Immature natural killer cell (primary cell): ENCODE measurements around the gene DYNAP. TPM values are rescaled to one million over a fixed set of nuclear protein-coding genes. Genes with fewer than 3 reads are reported as not detected.

Source experiments
- DNase-seq, 3 donors: peaks; one replicate each; pipeline ENCODE4 v3.0.0; 2022; ENCODE audit warnings: mixed read lengths in 1 of 3
- H3K27ac Mint-ChIP-seq, 6 donors: one replicate each; pipeline ENCODE4 v1.8.0; 2020; ENCODE audit warnings: mixed read lengths in 6 of 6, mild to moderate bottlenecking in 5 of 6, inconsistent platforms in 4 of 6, moderate library complexity in 3 of 6
- H3K27me3 Mint-ChIP-seq, 3 donors: one replicate each; pipeline ENCODE4 v1.8.0; 2020 to 2021; ENCODE audit warnings: low read depth in 3 of 3, mild to moderate bottlenecking in 3 of 3, mixed read lengths in 3 of 3, moderate library complexity in 3 of 3, inconsistent platforms in 1 of 3
- H3K36me3 Mint-ChIP-seq, 3 donors: one replicate each; pipeline ENCODE4 v1.8.0; 2020; ENCODE audit warnings: mixed read lengths in 3 of 3, inconsistent platforms in 2 of 3, mild to moderate bottlenecking in 2 of 3
- H3K4me1 Mint-ChIP-seq, 2 donors: one replicate each; pipeline ENCODE4 v1.8.0; 2020; ENCODE audit warnings: inconsistent platforms in 2 of 2, mild to moderate bottlenecking in 2 of 2, mixed read lengths in 2 of 2, moderate library complexity in 1 of 2
- H3K4me3 Mint-ChIP-seq, 5 donors: one replicate each; pipeline ENCODE4 v1.8.0; 2020; ENCODE audit warnings: mild to moderate bottlenecking in 5 of 5, mixed read lengths in 5 of 5, inconsistent platforms in 3 of 5, moderate library complexity in 3 of 5
- H3K9me3 Mint-ChIP-seq, 6 donors: one replicate each; pipeline ENCODE4 v1.8.0; 2020; ENCODE audit warnings: mild to moderate bottlenecking in 6 of 6, mixed read lengths in 6 of 6, inconsistent platforms in 4 of 6, moderate library complexity in 3 of 6
- polyA plus RNA-seq, 3 donors: library from polyadenylated mRNA; unstranded; fragments of 300-500 nt; fragmentation: Illumina TruSeq; gene quantifications; one replicate each; pipeline ENCODE4 v1.2.3, GENCODE V29; 2021

Gene DYNAP
- polyA plus RNA-seq = not detected

DNA sequence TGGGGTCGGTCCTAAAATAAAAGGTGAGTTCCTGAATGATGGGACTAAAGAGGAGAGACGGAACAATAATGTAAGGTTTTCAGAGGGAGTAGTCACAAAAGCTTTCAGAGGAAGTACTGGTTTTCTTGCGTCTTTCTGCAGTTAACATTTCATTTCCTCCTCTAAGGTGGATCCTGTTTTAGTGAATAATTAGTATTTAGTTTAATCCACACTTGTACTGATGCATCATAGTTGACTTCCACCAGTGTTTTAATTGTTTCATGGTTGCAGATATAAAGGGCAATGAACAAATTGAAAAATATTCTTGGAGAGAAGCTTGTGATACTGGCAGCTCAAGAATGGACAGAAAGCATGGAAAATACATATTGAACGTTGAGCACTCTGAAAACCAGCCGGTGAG lies at the start of gene DYNAP:
TSS of gene DYNAP (plus strand) at position 301 of the 400 bp plus-strand sequence. CDS start at position 339, 38 bp downstream.
- peaks cover 4 to 6% (median 6%) of the 10 kb centered on the region in 3 donors for H3K27me3 Mint-ChIP-seq
- no peaks in the 10 kb centered on the region for H3K36me3 Mint-ChIP-seq
- H3K4me1 Mint-ChIP-seq = no peaks in the 10 kb centered on the region
- H3K4me3 Mint-ChIP-seq = no peak within 1 kb of the TSS
- H3K27ac Mint-ChIP-seq = no peak within 1 kb of the TSS
- no peak for DNase-seq
- H3K9me3 Mint-ChIP-seq = peaks cover 0 to 2% (median 0%) of the 10 kb centered on the region in 6 donors

- DNase-seq = no peak
- H3K36me3 Mint-ChIP-seq = no peaks in the 10 kb centered on the region
- H3K9me3 Mint-ChIP-seq = peaks cover 0 to 6% (median 0%) of the 10 kb centered on the region in 6 donors
- H3K4me1 Mint-ChIP-seq = no peaks in the 10 kb centered on the region
- peaks cover 1 to 4% (median 4%) of the 10 kb centered on the region in 3 donors for H3K27me3 Mint-ChIP-seq
- no peak overlapping the region for H3K4me3 Mint-ChIP-seq
- no peak overlapping the region for H3K27ac Mint-ChIP-seq
Observed at GRCh38 chr18:54551590-54551989, 39.5 kb upstream of the DYNAP start.

DNA sequence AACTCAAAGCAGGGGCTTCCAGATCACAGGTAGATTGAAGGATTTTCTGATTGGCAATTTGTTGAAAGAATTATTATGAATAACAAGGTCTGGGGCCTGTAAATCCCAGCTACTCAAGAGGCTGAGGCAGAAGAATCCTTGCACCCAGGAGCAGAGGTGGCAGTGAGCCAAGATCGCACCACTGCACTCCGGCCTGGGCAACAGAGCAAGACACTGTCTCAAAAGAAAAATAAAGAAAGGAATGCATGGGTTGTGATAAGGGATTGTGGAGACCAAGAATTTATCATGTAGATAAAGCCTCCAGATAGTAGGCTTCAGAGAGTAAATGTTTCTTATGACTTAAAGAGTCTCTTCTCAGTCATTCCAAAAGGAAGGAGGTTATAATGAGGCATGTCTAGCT lies 35.8 kb upstream of the DYNAP start:
- Mint-ChIP-seq H3K27ac (no peak overlapping the region), H3K27me3 (peaks cover 0 to 3% (median 1%) of the 10 kb centered on the region in 3 donors), H3K4me3 (no peak overlapping the region), H3K4me1 (no peaks in the 10 kb centered on the region), H3K36me3 (no peaks in the 10 kb centered on the region), H3K9me3 (no peaks in the 10 kb centered on the region)
- DNase-seq = no peak

DNA sequence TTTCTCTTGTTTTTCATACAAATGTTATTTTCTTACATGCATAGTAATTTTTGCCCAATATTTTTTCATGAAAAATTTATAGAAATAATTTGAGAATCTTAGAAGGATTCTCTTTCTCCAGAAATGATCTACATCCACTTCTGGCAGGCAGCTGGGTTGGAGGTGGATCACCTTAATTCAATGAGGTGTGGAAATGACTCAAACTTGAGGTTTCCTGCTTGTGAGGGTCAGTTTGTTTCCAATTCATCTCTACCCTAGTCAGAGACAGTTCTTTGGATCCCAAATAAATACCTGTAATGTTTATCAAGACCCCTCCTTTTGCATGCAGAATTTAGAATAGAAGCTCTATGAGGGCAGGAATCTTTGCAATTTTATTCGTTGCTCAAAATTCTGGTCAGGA lies 35.0 kb upstream of the DYNAP start:
- Mint-ChIP-seq H3K4me3 (no peak overlapping the region), H3K27me3 (peaks cover 0 to 3% (median 1%) of the 10 kb centered on the region in 3 donors), H3K36me3 (no peaks in the 10 kb centered on the region), H3K4me1 (no peaks in the 10 kb centered on the region), H3K27ac (no peak overlapping the region), H3K9me3 (no peaks in the 10 kb centered on the region)
- DNase-seq = no peak

GRCh38 chr18:54557958-54558357 lies 33.1 kb upstream of the DYNAP start:
- H3K36me3 Mint-ChIP-seq = no peaks in the 10 kb centered on the region
- H3K4me3 Mint-ChIP-seq = no peak overlapping the region
- peaks cover 0 to 3% (median 1%) of the 10 kb centered on the region in 3 donors for H3K27me3 Mint-ChIP-seq
- H3K27ac Mint-ChIP-seq = no peak overlapping the region
- H3K9me3 Mint-ChIP-seq = no peaks in the 10 kb centered on the region
- no peak for DNase-seq
- no peaks in the 10 kb centered on the region for H3K4me1 Mint-ChIP-seq

GRCh38 chr18:54558609-54559585 lies 32.1 kb upstream of the DYNAP start:
- peaks cover 0 to 1% (median 0%) of the 10 kb centered on the region in 3 donors for H3K27me3 Mint-ChIP-seq
- no peaks in the 10 kb centered on the region for H3K36me3 Mint-ChIP-seq
- no peak overlapping the region for H3K27ac Mint-ChIP-seq
- H3K4me1 Mint-ChIP-seq = no peaks in the 10 kb centered on the region
- DNase-seq = no peak
- no peak overlapping the region for H3K4me3 Mint-ChIP-seq
- no peaks in the 10 kb centered on the region for H3K9me3 Mint-ChIP-seq

- DNase-seq = no peak
- Mint-ChIP-seq H3K9me3 (no peaks in the 10 kb centered on the region), H3K4me3 (no peak overlapping the region), H3K27me3 (peaks cover 1 to 3% (median 2%) of the 10 kb centered on the region in 3 donors), H3K27ac (no peak overlapping the region), H3K4me1 (no peaks in the 10 kb centered on the region), H3K36me3 (no peaks in the 10 kb centered on the region)
Observed at GRCh38 chr18:54561706-54562267, 29.3 kb upstream of the DYNAP start.

DNA sequence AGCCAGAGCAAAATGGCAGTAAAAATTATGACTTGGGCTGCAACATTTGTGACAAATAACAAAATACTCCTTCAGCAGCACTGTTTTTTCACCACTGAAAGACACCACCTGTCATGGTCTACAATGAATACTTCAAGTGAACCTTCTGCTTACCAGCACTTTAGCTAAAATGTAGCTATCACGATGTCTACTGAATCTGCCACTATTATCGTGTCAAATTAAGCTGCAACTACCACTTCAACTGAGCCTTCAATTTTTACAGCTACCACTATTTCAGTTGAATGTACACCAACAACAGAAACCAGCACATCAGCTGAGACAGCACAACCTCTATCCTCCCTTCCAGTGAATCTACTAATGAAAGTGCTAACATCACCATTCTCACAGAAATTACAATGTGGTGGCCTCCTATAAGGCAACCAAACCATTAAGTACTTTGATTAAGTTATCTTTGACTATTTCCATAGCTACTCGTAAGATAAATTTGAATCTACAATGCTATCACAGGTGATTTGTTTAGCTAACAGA lies 10.8 kb upstream of the DYNAP start:
- peaks cover 0 to 9% (median under 1%) of the 10 kb centered on the region in 3 donors for H3K27me3 Mint-ChIP-seq

DNA sequence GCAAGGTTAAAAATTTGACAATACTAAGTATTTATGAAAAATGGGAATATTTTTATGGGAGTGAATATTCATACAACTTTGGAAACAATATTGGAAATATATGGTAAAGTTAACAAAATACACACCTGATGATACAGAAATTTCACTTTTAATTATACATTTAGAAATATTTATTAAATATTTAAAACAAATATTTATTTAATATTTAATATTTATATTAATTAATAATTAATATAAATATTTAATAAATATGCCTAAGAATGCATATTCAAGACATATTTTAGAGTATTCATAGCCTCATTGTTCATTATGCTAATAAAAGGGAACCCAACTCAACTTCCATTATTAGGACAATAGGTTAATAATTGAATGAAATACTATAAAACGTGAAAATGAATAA lies 7.0 kb upstream of the DYNAP start:
- no peak for DNase-seq
- H3K4me3 Mint-ChIP-seq = no peak overlapping the region
- H3K4me1 Mint-ChIP-seq = no peaks in the 10 kb centered on the region
- peaks cover 0 to 2% (median 0%) of the 10 kb centered on the region in 6 donors for H3K9me3 Mint-ChIP-seq
- no peaks in the 10 kb centered on the region for H3K36me3 Mint-ChIP-seq
- no peak overlapping the region for H3K27ac Mint-ChIP-seq
- H3K27me3 Mint-ChIP-seq = peaks cover 0 to 10% (median 3%) of the 10 kb centered on the region in 3 donors

More for the DNA sequence above, 10.8 kb upstream of the DYNAP start:
- H3K36me3 Mint-ChIP-seq = no peaks in the 10 kb centered on the region
- H3K9me3 Mint-ChIP-seq = peaks cover 0 to 3% (median 0%) of the 10 kb centered on the region in 6 donors
- H3K4me3 Mint-ChIP-seq = no peak overlapping the region
- H3K27ac Mint-ChIP-seq = no peak overlapping the region
- DNase-seq = no peak
- H3K4me1 Mint-ChIP-seq = no peaks in the 10 kb centered on the region

GRCh38 chr18:54585743-54586142 lies 5.3 kb upstream of the DYNAP start:
- Mint-ChIP-seq H3K27ac (no peak overlapping the region), H3K27me3 (peaks cover 4 to 11% (median 7%) of the 10 kb centered on the region in 3 donors), H3K4me3 (no peak overlapping the region), H3K36me3 (no peaks in the 10 kb centered on the region), H3K4me1 (no peaks in the 10 kb centered on the region), H3K9me3 (peaks cover 0 to 2% (median 0%) of the 10 kb centered on the region in 6 donors)
- DNase-seq = no peak

GRCh38 chr18:54604211-54604610 lies 13.2 kb downstream of the DYNAP start:
- no peak for DNase-seq
- Mint-ChIP-seq H3K27me3 (peaks cover 1 to 3% (median 2%) of the 10 kb centered on the region in 3 donors), H3K9me3 (no peaks in the 10 kb centered on the region), H3K4me3 (no peak overlapping the region), H3K4me1 (peaks cover 0 to 10% of the 10 kb centered on the region in 2 donors), H3K36me3 (no peaks in the 10 kb centered on the region), H3K27ac (no peak overlapping the region)

GRCh38 chr18:54606835-54607212 lies 15.8 kb downstream of the DYNAP start:
- Mint-ChIP-seq H3K27ac (no peak overlapping the region), H3K27me3 (peaks cover 1 to 4% (median 2%) of the 10 kb centered on the region in 3 donors), H3K9me3 (no peaks in the 10 kb centered on the region), H3K36me3 (no peaks in the 10 kb centered on the region), H3K4me1 (peaks cover 0 to 10% of the 10 kb centered on the region in 2 donors), H3K4me3 (no peak overlapping the region)
- no peak for DNase-seq

GRCh38 chr18:54607213-54608027 lies 16.4 kb downstream of the DYNAP start:
- Mint-ChIP-seq H3K9me3 (no peaks in the 10 kb centered on the region), H3K4me3 (peak overlapping the region in 4 of 5 donors; percentile 4 to 41 (median 20)), H3K27me3 (peaks cover 1 to 4% (median 2%) of the 10 kb centered on the region in 3 donors), H3K36me3 (no peaks in the 10 kb centered on the region), H3K4me1 (peaks cover 0 to 10% of the 10 kb centered on the region in 2 donors), H3K27ac (no peak overlapping the region)
- no peak for DNase-seq
